ENCODE measurements around the gene ZNF441. TPM values are rescaled to one million over a fixed set of nuclear protein-coding genes. Genes with fewer than 3 reads are reported as not detected.

Gene ZNF441
- total and polyA plus RNA-seq, 10 of the 15 experiments (the other 5 are each of a cell fraction or from before 2014, with no cell fraction given) = 1.0 to 9.4 (median 4.3) TPM

- no peak for TF ChIP-seq HCFC1 (IDR thresholded peaks at IDR 0.05; ENCODE audit: low read length)
- TF ChIP-seq ZNF207 (IDR thresholded peaks at IDR 0.05; ENCODE audit: borderline replicate concordance) = no peak
- TF ChIP-seq PML (IDR thresholded peaks at IDR 0.05; ENCODE audit: low read length) = no peak
- no peak for TF ChIP-seq ZNF274 (IDR thresholded peaks at IDR 0.05; ENCODE audit: insufficient read depth, insufficient read length)
- TF ChIP-seq SP1 (IDR thresholded peaks at IDR 0.05; ENCODE audit: low read depth, low read length) = peak; percentile 92
- TF ChIP-seq GATAD2B (conservative IDR thresholded peaks at IDR 0.05; ENCODE audit: low read depth) = no peak
- no peak for TF ChIP-seq NBN (IDR thresholded peaks at IDR 0.05)
- peak; percentile 40; the same call in 1 of the 2 replicates for TF ChIP-seq RELB (IDR thresholded peaks at IDR 0.05; ENCODE audit: low read depth)
- no peak for TF ChIP-seq RAD21 (IDR thresholded peaks at IDR 0.05; ENCODE audit: insufficient read depth, low read depth, low read length)
- TF ChIP-seq, protein P1, sequence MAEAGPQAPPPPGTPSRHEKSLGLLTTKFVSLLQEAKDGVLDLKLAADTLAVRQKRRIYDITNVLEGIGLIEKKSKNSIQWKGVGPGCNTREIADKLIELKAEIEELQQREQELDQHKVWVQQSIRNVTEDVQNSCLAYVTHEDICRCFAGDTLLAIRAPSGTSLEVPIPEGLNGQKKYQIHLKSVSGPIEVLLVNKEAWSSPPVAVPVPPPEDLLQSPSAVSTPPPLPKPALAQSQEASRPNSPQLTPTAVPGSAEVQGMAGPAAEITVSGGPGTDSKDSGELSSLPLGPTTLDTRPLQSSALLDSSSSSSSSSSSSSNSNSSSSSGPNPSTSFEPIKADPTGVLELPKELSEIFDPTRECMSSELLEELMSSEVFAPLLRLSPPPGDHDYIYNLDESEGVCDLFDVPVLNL (IDR thresholded peaks at IDR 0.05; ENCODE audit: low read depth, low read length) = peak; percentile 91
- peak; percentile 29; the same call in 1 of the 2 replicates for TF ChIP-seq CREM (IDR thresholded peaks at IDR 0.05; ENCODE audit: low read depth)
- TF ChIP-seq IRF4 (IDR thresholded peaks at IDR 0.05; ENCODE audit: low read depth, low read length) = no peak
- TF ChIP-seq ESRRA (IDR thresholded peaks at IDR 0.05; ENCODE audit: low read length) = 0 out of 2 replicates have a peak, but pooled peaks have one; percentile 14
- peak; percentile 67; the same call in 1 of the 2 replicates for TF ChIP-seq GABPA (IDR thresholded peaks at IDR 0.05; ENCODE audit: low read depth)
- peak; percentile 30; the same call in 1 of the 2 replicates for TF ChIP-seq EED (IDR thresholded peaks at IDR 0.05; ENCODE audit: low read depth)
- TF ChIP-seq, protein P2, sequence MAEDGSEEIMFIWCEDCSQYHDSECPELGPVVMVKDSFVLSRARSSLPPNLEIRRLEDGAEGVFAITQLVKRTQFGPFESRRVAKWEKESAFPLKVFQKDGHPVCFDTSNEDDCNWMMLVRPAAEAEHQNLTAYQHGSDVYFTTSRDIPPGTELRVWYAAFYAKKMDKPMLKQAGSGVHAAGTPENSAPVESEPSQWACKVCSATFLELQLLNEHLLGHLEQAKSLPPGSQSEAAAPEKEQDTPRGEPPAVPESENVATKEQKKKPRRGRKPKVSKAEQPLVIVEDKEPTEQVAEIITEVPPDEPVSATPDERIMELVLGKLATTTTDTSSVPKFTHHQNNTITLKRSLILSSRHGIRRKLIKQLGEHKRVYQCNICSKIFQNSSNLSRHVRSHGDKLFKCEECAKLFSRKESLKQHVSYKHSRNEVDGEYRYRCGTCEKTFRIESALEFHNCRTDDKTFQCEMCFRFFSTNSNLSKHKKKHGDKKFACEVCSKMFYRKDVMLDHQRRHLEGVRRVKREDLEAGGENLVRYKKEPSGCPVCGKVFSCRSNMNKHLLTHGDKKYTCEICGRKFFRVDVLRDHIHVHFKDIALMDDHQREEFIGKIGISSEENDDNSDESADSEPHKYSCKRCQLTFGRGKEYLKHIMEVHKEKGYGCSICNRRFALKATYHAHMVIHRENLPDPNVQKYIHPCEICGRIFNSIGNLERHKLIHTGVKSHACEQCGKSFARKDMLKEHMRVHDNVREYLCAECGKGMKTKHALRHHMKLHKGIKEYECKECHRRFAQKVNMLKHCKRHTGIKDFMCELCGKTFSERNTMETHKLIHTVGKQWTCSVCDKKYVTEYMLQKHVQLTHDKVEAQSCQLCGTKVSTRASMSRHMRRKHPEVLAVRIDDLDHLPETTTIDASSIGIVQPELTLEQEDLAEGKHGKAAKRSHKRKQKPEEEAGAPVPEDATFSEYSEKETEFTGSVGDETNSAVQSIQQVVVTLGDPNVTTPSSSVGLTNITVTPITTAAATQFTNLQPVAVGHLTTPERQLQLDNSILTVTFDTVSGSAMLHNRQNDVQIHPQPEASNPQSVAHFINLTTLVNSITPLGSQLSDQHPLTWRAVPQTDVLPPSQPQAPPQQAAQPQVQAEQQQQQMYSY (CRISPR knock-in tag; IDR thresholded peaks at IDR 0.05) = no peak
- peak; percentile 70; the same call in 1 of the 2 replicates for TF ChIP-seq ZNF592 (IDR thresholded peaks at IDR 0.05)
- no peak for TF ChIP-seq BMI1 (IDR thresholded peaks at IDR 0.05; ENCODE audit: borderline replicate concordance)
- no peak for TF ChIP-seq MYC (IDR thresholded peaks at IDR 0.05; ENCODE audit: insufficient read depth, insufficient read length, insufficient replicate concordance, low read length, severe bottlenecking)
Observed at GRCh38 chr19:11738746-11739620, 27.8 kb upstream of the ZNF441 start, which contains the start of gene ZNF823 (continued).
